Endothelial cell (in vitro differentiated cells): Measurements from ENCODE around the gene SLC29A3. TPM values are rescaled to one million over a fixed set of nuclear protein-coding genes. Genes with fewer than 3 reads are reported as not detected.

Experiments
- DNase-seq: peaks from one replicate; pipeline ENCODE4 v3.0.0; 2021; ENCODE audit warnings: low spot score
- H3K27ac Mint-ChIP-seq: one replicate; pipeline ENCODE4 v1.8.0; 2021; ENCODE audit warnings: mixed read lengths, inconsistent platforms; ENCODE audit not compliant: unreplicated experiment
- H3K27me3 Mint-ChIP-seq: one replicate; pipeline ENCODE4 v1.8.0; 2021; ENCODE audit warnings: mild to moderate bottlenecking, moderate library complexity, mixed read lengths, inconsistent platforms; ENCODE audit not compliant: unreplicated experiment
- H3K36me3 Mint-ChIP-seq: one replicate; pipeline ENCODE4 v1.8.0; 2021; ENCODE audit warnings: mild to moderate bottlenecking, low read depth, mixed read lengths, inconsistent platforms; ENCODE audit not compliant: unreplicated experiment
- H3K4me1 Mint-ChIP-seq: one replicate; pipeline ENCODE4 v1.8.0; 2021; ENCODE audit warnings: mild to moderate bottlenecking, mixed read lengths, inconsistent platforms; ENCODE audit not compliant: unreplicated experiment
- H3K4me3 Mint-ChIP-seq: one replicate; pipeline ENCODE4 v1.8.0; 2021; ENCODE audit warnings: mild to moderate bottlenecking, mixed read lengths, inconsistent platforms; ENCODE audit not compliant: unreplicated experiment
- H3K9me3 Mint-ChIP-seq: one replicate; pipeline ENCODE4 v1.8.0; 2021; ENCODE audit warnings: mixed read lengths, inconsistent platforms; ENCODE audit not compliant: unreplicated experiment
- CTCF ChIP-seq: fragments of 200-600 bp; sonication (generic); IDR thresholded peaks from one replicate; pipeline ENCODE4 v1.5.0; 2021; ENCODE audit warnings: antibody characterized with exemption; ENCODE audit not compliant: unreplicated experiment
- total RNA-seq: library from RNA; stranded (reverse); fragmentation: NEBNext Ultra II Directional; extraction: Animal tissue kit (Norgen Biotek cat#: 25700); gene quantifications from one replicate; pipeline ENCODE4 v1.2.1, GENCODE V29; 2021; ENCODE audit not compliant: unreplicated experiment

Gene SLC29A3
- total RNA-seq, 1 donor from 2014 or later = 11.7 TPM

GRCh38 chr10:71404503-71405295, 85.6 kb downstream of the SLC29A3 start:
- no peak for DNase-seq
- no peak for TF ChIP-seq CTCF
- Mint-ChIP-seq H3K27me3 (peaks cover 9% of the 10 kb centered on the region), H3K4me3 (no peak overlapping the region), H3K27ac (no peak overlapping the region), H3K36me3 (no peaks in the 10 kb centered on the region), H3K4me1 (peaks cover 5% of the 10 kb centered on the region), H3K9me3 (no peaks in the 10 kb centered on the region)

- Mint-ChIP-seq H3K4me1 (peaks cover 5% of the 10 kb centered on the region), H3K27me3 (peaks cover 3% of the 10 kb centered on the region), H3K36me3 (no peaks in the 10 kb centered on the region), H3K4me3 (no peak overlapping the region), H3K27ac (no peak overlapping the region), H3K9me3 (no peaks in the 10 kb centered on the region)
- TF ChIP-seq CTCF = no peak
- DNase-seq = no peak
These were observed 87.8 kb downstream of the SLC29A3 start for GRCh38 chr10:71406878-71407277.

GRCh38 chr10:71408436-71409225, 89.6 kb downstream of the SLC29A3 start:
- H3K4me1 Mint-ChIP-seq = peaks cover 5% of the 10 kb centered on the region
- H3K4me3 Mint-ChIP-seq = no peak overlapping the region
- no peak for TF ChIP-seq CTCF
- H3K9me3 Mint-ChIP-seq = no peaks in the 10 kb centered on the region
- peaks cover 1% of the 10 kb centered on the region for H3K27me3 Mint-ChIP-seq
- H3K36me3 Mint-ChIP-seq = no peaks in the 10 kb centered on the region
- DNase-seq = no peak
- H3K27ac Mint-ChIP-seq = no peak overlapping the region

- no peak overlapping the region for H3K27ac Mint-ChIP-seq
- H3K4me1 Mint-ChIP-seq = peaks cover 5% of the 10 kb centered on the region
- H3K36me3 Mint-ChIP-seq = no peaks in the 10 kb centered on the region
- H3K4me3 Mint-ChIP-seq = no peak overlapping the region
- peaks cover 1% of the 10 kb centered on the region for H3K27me3 Mint-ChIP-seq
- H3K9me3 Mint-ChIP-seq = no peaks in the 10 kb centered on the region
- DNase-seq = no peak
- no peak for TF ChIP-seq CTCF
These were observed 90.6 kb downstream of the SLC29A3 start for GRCh38 chr10:71409516-71410104.

Other genes with a start within 250 kb of the SLC29A3 start
- 231 TPM for gene UNC5B, start 106.7 kb upstream of the SLC29A3 start, total RNA-seq
- gene CDH23, start 77.7 kb downstream of the SLC29A3 start, total RNA-seq = 0.54 TPM